Measurements from ENCODE around the gene KYNU. TPM values are rescaled to one million over a fixed set of nuclear protein-coding genes. Genes with fewer than 3 reads are reported as not detected.
A peak's percentile ranks its signal among the peaks of the same experiment; 100 is the strongest.
"Not testable (repeated sequence)": the region's sequence is repeated elsewhere in the genome, so short reads cannot be mapped to it uniquely, and the experiment has no call there.

Gene KYNU
- total RNA-seq, 1 experiment from 2014 or later, result 11.7 TPM

DNA sequence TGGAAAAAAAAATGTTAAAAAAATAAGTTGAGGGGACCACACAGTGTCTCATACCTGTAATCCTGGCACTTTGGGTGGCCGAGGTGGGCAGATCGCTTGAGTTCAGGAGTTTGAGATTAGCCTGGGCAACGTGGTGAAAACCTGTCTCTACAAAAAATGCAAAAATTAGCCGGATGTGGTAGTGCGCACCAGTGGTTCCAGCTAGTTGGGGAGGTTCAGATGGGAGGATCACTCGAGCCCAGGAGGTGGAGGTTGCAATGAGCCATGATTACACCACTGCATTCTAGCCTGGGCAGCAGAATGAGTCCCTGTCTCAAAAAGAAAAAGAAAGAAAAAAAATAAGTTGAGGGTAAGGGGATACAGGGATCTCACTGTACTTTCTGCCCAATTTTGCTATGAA, 6.1 kb upstream of the KYNU start:
- no peak for DNase-seq (ENCODE audit: low read depth)

DNA sequence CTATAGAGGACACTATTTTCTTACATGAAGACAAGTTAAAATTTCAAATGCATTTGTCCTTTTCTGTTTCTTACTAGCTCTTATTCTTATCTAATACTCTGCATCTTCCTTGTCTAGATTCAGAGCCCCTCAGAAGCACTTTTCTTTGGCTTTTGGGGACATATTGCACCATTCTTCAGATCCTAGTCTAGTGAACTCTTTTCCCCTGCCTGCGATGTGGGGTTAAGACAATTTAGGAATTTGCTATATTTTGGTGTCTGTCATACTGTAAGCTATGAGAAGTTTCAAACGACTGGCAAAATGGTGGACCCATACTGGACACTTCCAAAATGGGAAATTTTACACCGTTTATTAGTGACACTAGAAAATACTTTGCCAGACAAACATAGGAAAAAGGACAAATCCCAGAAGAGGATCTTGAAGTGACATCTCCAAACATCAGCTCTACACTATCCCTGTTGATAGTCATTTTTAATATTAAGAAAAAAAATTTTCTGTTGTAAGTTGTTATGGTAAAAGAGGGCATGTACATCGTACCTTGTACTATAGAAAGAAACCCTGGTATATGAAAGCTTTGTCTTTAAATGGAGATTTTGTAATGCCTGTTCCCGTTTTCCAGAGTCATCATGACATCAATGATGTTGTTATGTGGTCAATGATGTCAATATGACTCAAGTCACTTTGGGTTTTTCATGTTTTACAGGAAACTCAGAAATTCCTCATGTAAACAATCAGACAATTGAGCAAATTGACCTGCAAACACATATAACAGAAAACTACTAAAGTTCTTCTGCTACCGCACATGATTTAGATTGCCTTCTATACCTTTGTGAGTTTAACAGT, 4.4 kb upstream of the KYNU start:
- peak; percentile 49 for DNase-seq (ENCODE audit: low read depth)

DNA sequence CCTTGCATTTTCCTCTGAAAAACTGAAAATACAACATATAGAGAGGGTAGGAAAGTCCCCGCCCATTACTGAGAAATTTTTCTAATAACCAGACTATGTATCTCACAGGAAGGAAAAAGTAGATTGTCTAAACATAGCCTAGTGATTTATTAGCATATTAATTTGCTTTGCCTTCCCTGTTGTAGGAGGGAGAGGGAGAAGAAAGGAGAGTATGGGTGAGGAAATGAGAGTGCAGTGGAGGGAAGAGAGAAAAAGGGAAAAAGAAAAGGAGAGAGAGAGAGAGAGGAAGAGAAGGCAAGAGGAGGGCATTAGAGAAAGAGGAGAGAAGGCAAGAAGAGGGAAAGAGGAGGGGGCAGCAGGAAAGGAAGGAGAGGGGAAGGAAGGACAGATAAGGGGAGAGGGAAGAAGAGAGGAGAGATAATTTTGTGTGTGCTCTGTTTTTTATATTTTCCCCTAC, 3.6 kb upstream of the KYNU start:
- DNase-seq (ENCODE audit: low read depth), result no peak

DNA sequence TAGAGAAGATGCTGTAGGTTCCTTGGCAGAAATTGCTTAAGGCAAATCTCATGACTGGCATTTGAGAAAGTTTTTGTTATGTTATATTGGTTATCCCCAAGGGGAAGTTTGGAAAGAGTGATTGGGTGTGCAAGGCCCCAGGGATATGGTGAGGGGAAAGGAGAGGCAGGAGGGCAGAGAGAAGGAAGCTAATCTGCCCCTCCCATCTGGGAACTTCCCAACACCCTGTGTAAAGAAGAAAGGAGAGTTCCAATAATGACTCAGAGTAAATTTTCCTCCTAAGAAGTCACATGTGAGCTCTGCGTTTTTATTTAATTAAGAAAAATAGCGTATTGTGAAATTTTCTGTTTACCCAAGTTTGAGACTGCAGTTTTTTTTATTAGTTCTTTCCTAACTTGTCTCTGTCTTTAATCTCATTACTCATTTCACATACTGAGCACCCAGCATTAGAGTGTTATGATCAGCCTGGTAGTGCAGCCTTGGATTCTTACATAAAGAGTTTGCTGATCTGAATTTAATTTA, 3.1 kb upstream of the KYNU start:
- DNase-seq (ENCODE audit: low read depth), result peak; percentile 80

DNA sequence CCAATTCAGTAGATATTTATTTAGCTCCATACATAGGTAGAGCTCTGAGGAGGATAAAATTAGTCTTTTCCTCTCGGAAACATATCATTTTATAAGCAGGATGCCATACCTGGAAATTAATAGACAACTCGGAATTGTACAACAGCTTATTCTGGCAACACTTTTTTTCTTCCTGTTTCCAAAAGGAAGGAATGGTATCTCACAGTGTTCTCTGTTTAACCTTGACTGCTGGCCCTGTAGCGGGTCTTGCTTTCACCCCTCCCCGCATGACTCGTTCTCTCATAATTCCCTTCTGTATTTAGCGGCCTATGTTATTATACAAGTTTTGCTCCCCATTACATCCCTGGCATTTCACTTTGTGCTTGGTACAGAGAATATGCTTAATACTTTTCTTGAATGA, 2.5 kb upstream of the KYNU start:
- DNase-seq (ENCODE audit: low read depth), result no peak

DNA sequence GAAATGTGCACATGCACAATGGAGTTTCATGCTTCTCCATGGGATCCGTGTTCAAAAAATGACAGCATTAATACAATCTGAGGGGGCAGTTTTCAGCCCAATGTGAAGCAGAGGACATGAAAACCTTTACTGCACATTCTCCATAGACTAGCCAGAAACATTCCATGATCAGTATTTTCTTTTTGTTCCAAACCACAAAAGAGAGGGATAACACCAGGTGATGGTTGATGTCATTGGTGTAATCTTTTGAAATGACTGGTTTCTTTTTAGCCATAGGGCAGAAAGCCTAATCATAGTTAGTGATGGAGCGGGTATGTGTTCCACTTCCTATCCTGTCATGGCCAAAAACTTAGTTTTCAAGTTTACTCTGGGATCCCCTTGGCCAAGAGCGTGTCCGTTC, 1.8 kb upstream of the KYNU start:
- DNase-seq (ENCODE audit: low read depth), result no peak

DNA sequence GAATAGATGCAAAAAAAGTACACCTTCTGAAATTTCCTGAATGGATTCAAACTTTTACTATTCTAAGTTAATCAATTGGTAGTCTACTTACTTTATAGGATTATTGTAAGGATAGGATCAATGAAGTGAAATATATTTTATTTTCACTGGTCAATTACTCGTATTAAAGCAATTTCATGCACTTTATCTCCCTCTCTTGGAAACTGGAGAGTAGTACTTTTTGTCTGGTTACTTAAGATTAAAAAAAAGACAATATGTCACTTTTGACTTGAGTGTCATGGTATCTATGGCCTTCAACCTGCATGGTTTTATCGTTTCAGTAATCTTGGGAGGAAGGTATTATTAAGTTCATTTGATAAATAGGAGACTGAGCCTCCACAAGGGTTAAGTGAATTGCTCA, 1.0 kb upstream of the KYNU start:
- no peak for DNase-seq (ENCODE audit: low read depth)

DNA sequence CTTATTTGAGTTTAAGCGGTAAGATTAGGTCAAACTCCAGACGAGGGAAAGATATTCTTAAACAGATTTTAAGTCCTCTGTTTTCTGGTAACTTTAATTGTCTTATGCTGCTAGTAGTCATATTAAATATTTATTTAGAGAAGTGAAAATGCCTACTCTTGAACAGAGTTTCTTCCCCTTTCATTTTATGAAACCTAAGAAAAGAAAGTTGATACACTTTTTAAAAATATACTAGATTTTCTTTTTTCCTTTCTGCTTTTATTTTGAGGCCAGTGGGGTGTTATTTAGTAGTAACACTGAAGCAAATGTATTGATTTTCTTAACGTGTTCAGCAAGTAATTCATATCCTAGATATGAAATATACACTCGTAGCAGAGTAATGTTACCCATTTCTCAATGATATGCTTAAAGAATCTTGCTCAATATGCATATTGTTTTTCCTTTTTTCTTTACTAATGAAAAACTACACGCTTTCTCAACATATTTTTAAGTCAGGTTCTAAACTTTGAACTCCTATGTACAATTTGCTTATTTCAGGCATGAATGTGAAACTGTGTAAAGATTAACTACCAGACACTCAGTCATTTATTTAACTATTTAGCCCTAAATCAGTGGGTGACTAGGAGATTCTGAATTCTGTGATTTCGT, 691 bp downstream of the KYNU start:
- no peak for DNase-seq (ENCODE audit: low read depth)

DNA sequence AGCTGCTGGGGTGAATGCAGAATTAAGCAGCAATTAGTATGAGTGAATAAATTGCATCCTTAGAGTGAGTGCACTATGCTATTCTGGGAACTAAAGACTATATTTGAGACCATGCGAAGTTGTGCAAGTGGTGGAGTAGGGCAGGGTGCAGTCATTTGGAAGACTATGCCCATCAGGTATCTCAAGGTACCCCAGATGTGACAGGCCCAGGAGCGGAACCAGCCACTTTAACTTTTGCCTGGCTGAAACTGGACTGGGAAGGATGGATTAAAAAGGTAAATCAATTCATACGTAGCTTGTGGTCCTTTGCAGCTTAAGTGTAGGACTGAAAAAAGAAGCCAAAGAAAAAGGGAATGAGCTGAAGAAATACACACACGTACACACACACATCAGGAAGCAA, 1.7 kb downstream of the KYNU start:
- no peak for DNase-seq (ENCODE audit: low read depth)

DNA sequence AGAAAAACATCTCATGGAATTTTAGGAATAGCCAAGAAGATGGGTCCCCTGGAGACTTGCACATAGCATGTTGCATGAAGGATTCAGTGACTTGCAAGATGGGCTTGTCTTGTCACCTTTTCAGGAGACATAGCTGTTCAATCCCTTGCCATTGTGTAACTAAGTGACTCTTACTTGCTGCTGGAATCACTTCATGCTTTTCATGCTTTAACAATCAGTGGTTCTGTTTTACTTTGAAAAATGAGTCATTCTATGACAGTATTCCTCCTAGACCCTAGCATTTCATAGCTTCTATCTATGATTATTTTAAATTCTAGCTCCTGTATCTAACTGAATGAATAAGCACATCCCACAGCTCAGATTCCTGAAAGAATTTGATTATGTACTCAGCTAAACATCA, 2.8 kb downstream of the KYNU start:
- peak; percentile 11 for DNase-seq (ENCODE audit: low read depth)

DNA sequence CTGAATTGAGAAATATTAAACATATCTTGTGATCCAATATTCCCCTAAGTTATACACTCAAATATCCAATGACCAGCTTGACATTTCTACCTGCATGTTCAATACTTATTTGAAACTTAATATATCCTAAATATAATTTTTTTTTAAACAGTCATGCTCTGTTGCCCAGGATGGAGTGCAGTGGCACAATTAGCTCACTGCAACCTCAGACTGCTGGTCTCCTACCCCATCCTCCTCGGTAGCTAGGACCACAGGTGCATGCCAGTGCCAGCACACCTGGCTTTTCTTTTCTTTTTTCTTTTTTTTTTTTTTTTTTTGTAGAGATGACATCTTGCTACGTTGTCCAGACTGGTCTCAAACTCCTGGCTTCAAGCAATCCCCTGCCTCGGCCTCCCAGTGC, 4.2 kb downstream of the KYNU start:
- DNase-seq (ENCODE audit: low read depth), result no peak

DNA sequence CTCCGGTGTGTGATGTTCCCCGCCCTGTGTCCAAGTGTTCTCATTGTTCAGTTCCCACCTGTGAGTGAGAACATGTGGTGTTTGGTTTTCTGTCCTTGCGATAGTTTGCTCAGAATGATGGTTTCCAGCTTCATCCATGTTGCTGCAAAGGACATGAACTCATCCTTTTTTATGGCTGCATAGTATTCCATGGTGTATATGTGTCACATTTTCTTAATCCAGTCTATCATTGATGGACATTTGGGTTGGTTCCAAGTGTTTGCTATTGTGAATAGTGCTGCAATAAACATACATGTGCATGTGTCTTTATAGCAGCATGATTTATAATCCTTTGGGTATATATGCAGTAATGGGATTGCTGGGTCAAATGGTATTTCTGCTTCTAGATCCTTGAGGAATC, 5.0 kb downstream of the KYNU start:
- DNase-seq (ENCODE audit: low read depth), result not testable (repeated sequence)

DNA sequence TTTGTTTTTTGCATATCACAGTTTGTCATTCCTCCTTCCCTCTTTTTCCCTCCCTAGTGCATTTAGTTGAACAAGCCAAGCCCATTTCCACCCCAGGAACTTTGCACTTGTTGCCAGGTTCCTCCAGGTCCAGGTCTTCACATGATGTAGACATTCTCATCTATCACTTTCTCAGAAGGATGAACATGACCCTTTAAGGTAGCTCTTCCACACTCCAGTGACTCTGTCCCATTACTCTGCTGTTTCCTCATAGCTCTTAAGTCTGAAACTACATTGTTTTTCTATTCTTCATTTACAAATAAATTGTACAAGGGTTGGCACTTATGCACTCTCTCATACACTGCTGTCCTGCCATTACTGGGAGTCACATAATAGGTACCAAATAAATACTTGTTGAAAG, 6.1 kb downstream of the KYNU start:
- no peak for DNase-seq (ENCODE audit: low read depth)

DNA sequence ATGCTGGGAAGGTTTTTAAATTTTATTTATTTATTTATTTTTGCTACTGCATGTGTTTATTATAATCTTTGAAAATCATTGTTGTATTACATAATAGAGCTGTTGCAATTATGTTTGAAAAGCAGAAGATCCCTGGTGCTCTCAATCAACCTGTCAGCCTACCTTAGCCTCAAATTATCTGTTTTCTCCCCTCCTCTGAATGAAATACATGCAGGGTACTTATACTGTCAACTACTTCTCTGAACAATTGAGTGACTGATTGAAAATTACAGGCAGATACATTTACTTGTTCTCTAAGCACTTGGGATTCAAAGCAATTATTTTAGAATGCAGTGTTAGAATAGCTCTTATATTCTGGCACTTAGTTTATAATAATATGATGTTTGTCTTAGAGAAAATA, 8.1 kb downstream of the KYNU start:
- no peak for DNase-seq (ENCODE audit: low read depth)

DNA sequence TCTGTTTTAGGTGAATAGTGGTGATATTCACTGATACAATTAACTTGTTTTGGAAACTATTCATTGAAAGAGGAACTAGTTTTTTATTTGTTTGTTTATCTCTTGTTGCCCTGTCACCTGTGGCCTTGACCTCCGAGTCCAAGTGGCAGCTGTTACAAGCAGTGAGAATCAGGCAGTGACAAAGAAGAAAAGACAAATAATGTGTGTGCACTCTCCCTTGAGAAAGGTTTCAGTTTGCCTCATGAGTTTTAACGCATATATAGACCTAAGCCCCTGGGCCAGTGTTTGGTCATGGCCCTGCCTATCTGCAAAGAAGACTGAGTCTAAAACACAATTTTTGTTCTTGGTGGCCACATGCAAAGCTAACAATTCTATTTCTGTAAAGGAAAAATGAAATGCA, 15.3 kb downstream of the KYNU start:
- no peak for DNase-seq (ENCODE audit: low read depth)

DNA sequence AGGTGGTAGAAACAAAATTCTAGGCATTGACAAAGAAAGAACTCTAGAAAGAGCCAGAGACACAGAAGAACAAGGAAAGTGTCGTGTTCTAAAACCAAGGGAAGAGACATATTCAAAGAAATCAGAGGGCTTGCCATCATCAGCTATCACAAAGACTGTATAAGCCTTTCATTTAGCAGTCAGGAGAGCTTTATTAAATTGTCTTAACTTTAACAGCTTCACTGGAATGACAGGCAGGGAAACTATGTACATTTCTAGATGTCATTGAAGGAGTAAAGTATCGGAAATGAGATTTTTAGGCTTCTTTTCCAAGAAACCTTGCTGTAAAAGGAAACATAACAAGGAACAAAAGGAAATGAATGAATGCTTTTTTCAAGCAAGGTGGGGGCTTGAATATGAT, 15.8 kb downstream of the KYNU start:
- DNase-seq (ENCODE audit: low read depth), result no peak

DNA sequence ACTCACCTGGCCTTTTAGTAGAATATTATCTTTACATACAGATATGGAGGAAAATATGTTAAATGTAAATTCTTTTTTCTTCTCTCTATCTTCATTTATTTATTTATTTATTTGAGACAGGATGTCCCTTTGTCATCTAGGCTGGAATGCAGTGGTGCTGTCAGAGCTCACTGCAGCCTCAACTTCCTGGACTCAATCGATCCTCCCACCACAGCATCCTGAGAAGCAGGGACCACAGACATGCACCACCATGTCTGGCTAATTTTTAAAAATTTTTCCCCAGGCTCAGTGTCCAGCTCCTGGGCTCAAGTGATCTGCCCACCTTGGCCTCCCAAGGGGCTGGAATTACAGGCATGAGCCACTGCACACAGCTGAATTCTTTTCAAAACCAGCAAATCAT, 20.3 kb downstream of the KYNU start:
- no peak for DNase-seq (ENCODE audit: low read depth)

DNA sequence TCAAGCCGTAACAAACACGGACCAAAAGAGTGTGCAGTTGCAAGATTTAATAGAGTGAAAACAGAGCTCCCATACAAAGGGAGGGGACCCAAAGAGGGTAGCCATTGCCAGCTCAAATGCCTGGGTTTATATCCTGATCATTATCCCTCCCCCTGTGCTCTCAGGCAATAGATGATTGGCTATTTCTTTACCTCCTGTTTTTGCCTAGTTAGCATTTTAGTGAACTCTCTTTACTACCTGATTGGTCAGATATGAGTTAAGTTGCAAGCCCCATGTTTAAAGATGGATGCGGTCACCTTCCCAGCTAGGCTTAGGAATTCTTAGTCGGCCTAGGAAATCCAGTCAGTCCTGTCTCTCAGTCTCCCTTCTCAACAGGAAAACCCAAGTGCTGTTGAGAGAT, 22.9 kb downstream of the KYNU start:
- DNase-seq (ENCODE audit: low read depth), result not testable (repeated sequence)

DNA sequence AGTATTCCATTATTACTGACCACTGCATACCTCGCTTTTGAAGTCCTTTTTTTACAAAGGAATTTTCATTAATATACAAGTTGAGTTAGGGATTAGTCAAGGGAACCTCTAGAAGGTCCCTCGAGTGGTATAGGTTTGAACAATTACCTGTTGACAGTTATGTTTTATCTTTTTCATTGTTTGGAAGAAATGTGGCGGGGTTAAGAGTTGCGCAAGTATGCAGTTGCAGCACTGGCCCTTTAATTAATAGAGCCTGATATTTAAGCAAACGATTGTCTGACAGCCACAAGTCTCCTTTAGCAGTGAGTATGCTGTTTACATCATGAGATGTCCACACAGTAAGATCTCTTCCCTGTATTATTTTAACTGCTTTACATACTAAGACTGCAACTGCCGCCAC, 24.3 kb downstream of the KYNU start:
- DNase-seq (ENCODE audit: low read depth), result no peak

DNA sequence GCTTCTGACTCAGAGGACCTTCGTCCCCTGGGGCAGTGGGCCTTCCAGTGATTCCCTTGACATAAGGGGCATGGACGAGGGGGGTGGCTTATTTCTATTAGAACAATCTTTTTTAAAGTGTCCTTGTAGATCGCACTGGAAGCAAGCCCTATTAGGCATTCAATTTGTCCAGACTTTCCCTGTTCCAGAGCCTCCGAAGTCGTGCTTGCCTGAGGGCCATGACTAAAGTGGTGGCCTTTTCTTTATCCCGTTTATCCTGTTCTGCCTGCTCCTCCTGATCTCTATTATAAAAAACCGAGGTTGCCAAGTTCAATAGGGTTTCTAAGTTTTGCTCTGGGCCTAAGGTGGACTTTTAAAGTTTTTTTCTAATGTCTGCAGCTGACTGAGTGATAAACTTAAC, 26.3 kb downstream of the KYNU start:
- not testable (repeated sequence) for DNase-seq (ENCODE audit: low read depth)

DNA sequence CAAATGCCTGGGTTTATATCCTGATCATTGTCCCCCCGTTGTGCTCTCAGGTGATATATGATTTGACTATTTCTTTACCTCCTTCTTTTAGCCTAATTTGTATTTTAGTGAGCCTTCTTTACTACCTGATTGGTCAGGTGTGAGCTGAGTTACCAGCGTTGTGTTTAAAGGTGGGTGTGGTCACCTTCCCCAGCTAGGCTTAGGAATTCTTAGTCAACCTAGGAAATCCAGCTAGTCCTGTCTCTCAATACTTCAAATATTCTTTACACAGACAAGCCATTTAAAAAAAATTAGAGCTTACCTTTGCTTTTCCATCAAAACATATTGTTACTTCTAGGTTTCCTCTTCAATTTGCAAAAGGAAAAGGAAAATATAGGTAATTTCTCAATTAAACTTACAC, 30.2 kb downstream of the KYNU start:
- no peak for DNase-seq (ENCODE audit: low read depth)

DNA sequence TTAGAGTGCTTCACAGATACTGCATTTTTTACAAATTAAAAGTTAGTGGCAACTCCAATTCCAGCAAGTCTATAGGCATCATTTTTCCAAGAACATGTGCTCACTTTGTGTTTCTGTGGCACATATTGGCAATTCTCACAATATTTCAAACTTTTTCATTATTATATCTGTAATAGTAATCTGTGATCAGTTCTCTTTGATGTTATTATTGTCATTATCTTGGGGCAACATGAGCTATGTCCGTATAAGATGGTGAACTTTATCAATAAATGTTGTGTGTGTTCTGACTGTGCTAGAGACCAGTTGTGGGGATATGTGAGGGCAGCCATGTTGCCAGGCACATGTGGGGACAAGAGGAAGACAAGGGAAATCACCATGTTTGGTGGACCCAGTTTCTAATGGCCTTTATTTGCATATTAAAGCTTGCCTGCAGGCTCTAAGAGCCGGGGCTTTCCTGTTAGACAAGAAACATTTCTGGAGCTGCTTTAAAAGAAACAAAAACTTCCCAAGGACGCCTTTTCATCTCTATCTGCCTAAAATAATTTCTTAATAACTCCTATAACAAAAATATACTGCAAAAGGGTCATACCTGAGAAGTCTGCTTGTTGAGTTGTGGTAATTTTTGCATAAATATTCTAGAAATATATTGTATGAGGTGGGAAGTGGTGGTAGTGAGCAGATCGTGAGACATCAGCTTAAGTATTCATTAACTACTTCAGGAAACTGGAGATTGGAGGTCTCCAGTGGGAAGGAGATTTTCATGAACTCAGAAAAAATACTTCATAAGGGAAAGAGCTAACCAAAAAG, 37.2 kb downstream of the KYNU start:
- DNase-seq (ENCODE audit: low read depth), result no peak
